Stimulated activated CD4-positive, alpha-beta T cell treated with anti-CD3 and anti-CD28 coated beads, TNF-alpha, amount 100 ng/mL, for 1 hour (primary cell): Measurements from ENCODE around the gene CEP250.
"Not testable (repeated sequence)": the region's sequence is repeated elsewhere in the genome, so short reads cannot be mapped to it uniquely, and the experiment has no call there.

Experiments used
- DNase-seq, 3 donors: peaks; one replicate each; pipeline ENCODE4 v3.0.0-alpha.2; 2020; ENCODE audit warnings: low read depth in 3 of 3, low spot score in 1 of 3

CEP250 gene

DNA sequence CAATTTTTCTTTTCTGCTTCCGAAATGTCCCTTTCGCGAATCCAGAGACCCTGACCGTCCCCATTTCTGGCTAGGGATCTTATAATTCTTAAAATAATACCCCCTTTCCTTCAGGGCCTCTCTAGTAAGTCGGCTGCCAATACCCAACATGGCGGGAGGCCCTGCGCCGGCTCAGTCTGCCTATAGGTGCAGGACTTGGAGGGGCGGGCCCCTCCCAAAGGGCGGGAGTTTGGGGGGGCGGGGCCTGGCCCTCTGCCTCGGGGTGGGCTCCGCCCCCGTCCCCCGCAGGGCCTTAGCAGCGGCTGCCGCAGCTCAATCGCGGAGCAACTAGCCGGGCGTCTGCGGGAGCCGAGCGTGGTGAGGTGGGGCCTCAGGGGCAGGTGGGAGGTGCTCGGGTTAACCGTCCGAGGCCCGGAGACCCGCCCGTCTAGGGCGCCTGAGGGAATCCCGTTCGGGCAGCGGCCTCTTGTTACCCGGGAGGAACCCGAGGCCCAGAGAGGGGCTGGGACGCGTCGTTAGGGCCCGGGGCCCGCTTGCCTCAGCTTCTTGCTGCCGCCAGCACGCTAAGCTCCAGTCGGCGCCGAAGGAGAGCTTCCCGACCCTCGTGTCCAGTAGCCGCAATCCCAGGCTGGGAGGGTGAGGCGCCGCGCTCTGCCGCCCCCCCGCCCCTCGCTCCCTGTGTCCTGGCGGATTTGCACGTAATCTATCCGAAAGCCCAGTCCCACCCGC lies at the start of gene CEP250:
Gene CEP250, plus strand, starts transcription at position 718 of the 729 bp plus-strand sequence. CDS start 6,770 bp downstream, outside the sequence.
- peak; percentile 88 to 93 (median 88) for DNase-seq

GRCh38 chr20:35405775-35406174 lies 49.6 kb upstream of the CEP250 start:
- no peak for DNase-seq

- DNase-seq = no peak
Observed at GRCh38 chr20:35408270-35408669, 47.1 kb upstream of the CEP250 start.

DNA sequence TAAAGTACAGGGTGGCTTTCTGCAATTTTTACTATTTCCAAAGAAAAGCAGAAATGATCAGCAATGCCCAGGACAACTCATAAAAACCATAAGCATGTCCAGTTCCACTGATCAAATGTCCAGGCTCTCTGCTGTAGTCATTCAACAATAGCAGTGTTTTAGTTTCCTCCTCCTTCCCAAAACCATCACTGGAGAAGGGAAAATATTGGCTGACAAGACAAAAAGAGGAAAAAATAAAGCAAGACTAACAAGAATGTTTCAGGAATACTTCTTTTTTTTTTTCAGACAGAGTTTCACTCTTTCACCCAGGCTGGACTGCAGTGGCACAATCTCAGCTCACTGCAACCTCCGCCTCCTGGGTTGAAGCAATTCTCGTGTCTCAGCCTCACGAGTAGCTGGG lies 45.9 kb upstream of the CEP250 start:
- no peak for DNase-seq

DNA sequence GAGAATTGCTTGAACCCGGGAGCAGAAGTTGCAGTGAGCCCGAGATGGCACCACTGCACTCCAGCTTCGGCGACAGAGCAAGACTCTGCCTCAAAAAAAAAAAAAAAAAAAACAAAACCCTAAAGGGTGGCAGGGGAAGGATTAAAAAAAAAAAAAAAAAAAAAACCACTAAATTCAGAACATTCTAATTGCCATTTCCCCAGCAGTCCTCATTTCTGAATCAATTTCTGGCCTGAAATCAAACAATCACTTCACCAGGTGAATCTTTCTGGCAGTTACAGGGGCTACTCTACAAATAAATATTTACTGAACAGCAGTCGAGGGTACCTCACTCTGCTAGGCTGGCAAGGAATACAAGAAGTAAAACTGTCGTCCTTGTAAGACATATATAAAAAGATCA lies 44.8 kb upstream of the CEP250 start:
- no peak for DNase-seq

DNA sequence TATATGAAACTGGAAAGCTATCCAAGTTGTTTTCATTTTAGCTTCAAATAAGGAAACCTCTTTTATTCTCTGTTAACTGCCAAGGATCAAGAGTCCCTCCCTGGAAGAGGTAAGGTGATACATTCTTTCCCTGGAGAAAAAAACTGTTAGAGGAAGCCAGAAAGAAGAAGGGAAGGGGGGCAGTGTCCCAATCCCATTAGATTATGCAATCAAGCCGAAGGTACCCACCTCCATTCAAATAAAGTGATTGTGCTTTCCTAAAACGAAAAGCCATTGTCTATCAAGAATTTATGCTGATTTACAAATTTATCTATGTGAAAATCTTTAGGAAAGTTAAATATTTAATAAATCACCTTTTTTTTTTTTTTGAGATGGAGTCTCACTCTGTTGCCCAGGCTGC lies 34.1 kb upstream of the CEP250 start:
- no peak for DNase-seq

GRCh38 chr20:35431621-35432429 lies 23.6 kb upstream of the CEP250 start:
- DNase-seq = no peak

DNA sequence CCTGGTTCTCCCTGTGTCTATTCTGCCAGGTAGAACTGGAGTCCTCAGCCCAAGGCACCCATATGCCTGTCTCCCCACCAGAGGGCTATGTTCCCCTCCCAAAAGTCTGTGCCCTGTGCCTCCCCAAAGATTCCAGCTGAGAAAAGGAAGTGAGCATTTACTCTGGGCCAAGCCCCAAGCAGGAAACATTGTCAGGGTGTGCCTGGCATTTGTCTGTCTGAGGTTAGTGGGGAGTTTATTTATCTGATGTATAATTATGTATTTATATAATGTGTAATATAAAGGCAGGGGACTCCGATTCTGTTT lies 23.0 kb upstream of the CEP250 start:
- no peak for DNase-seq

GRCh38 chr20:35433337-35433736 lies 22.1 kb upstream of the CEP250 start:
- no peak for DNase-seq

GRCh38 chr20:35434085-35435005 lies 21.1 kb upstream of the CEP250 start:
- no peak for DNase-seq

- no peak for DNase-seq
Observed at GRCh38 chr20:35436177-35436573, 19.2 kb upstream of the CEP250 start.

DNA sequence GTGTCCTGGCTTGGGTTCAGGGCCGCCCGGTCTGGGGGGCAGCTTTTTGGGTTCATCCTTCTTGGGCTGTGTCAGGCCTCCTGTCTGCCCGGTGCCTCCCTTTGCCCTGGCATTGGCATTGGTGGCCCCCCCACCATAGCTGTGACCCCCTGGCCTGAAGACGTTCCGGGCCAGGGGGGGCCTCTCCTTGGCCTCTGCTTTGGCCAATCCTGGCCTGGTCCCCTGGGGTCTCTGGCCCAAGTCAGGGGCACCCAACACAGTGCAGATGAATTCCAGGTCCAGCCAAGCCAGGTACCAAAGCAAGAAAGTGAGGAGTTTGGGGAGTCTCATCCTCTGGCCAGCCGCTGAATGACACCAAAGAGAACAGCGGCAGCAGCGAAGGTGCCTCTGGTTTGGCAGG lies 17.8 kb upstream of the CEP250 start:
- DNase-seq = no peak

DNA sequence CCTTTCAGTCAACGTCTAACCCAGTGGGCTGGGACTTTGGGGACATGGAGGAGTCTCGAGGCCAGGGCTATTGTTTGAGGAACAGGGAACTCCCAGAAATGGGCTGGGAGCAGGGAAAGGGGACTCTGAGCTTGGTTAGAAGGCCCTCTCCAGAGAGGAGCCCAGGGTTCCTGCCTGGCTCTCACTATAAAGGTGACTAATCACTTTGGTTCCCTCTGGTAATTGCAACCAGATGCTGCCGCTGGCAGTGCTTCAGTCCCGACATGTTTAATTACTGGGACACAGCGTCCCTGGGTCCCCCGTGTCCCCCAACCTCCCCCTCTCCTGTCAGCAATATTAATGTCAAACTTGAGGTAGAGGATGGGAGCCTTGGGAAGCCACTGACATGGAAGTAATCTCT lies 12.4 kb upstream of the CEP250 start:
- DNase-seq = no peak

- no peak for DNase-seq
Observed at GRCh38 chr20:35444226-35444625, 11.2 kb upstream of the CEP250 start.

DNA sequence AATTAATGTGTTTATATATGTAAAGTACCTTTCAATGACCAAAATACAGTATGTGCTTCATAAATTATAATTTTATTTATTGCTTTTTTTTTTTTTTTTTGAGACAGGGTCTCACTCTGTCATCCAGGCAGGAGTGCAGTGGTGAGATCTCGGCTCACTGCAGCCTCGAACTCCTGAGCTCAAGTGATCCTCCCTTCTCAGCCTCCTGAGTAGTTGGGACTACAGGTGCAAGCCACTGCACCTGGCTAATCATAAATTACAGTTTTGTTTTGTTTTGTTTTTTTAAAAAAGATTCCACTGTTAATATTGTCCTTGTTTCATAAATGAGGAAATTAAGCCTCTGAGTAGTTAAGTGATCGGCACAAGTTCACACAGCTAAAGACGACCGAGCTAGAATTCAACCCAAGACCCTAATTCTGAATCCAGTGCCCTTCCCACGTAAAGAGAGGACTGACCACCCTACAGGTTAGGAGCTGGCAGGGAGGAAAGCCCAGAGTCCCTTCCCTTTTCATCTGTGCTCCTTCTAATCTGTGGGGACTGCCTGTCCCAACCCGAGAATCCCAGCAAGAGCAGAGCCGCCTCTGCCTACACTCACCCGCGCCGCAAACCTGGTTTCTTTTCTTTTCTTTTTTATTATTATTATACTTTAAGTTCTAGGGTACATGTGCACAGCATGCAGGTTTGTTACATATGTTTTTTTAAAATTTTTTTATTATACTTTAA lies 8.9 kb upstream of the CEP250 start:
- no peak for DNase-seq

DNA sequence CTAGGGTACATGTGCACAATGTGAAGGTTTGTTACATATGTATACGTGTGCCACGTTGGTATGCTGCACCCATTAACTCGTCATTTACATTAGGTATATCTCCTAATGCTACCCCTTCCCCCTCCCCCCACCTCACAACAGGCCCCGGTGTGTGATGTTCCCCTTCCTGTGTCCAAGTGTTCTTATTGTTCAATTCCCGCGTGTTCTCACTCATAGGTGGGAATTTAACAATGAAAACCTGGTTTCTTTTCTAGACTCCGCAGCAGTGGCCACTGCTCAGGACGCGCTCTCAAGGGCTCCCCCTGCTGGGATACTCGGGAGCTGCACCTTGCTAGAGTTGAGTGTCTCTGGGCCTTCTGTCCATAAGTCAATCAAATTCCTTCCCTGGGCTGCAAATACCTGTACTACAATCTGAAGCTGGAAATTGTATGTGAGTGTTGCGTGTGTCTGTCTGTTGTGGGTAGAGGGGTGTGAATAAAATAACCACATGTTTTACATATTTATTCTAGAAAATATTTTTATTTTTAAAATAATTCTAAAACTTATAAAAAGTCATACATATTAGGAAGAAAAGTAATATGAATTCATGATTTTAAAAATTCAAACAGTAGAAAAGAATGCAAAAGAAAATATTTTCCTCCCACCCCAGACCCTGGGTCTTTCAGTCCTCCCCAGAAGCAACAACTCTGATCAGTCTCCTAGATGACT lies 8.2 kb upstream of the CEP250 start:
- DNase-seq = peak; percentile 53 to 94 (median 72)

DNA sequence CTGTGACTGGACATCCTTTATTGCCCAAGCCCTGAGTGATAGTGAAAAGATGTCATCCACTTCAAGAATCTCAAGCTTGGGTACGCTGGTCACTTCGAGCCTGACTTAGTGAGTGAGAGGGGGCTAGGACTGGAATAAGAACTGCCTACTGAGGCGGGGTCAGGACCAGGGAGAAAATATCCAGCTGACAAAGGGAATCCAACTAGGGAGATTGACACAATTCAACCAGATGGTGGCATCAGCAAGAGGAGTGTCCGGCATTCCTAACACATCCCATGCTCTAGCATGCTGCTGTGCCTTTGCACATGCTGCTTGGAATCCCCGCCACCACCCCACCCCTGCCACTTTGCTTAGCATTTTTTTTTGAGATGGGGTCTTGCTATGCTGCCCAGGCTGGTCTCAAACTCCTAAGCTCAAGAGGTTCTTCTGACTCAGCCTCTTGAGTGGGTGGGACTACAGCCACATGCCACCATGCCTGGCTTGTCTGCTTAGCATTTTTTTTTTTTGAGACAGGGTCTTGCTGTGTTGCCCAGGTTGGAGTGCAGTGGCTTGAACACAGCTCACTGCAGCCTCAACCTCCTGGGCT lies 6.5 kb upstream of the CEP250 start:
- no peak for DNase-seq

DNA sequence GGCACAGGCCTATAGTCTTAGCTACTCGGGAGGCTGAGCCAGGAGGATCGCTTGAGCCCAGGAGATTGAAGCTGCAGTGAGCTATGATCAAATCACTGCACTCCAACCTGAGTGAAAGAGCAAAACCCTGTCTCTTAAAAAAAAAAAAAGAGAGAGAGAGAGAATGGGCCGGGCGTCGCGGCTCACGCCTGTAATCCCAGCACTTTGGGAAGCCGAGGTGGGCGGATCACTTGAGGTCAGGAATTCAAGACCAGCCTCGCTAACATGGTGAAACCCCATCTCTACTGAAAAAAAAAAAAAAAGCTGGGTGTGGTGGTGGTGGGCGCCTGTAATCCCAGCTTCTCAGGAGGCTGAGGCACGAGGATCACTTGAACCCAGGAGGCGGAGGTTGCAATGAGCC lies 5.5 kb upstream of the CEP250 start:
- DNase-seq = not testable (repeated sequence)

DNA sequence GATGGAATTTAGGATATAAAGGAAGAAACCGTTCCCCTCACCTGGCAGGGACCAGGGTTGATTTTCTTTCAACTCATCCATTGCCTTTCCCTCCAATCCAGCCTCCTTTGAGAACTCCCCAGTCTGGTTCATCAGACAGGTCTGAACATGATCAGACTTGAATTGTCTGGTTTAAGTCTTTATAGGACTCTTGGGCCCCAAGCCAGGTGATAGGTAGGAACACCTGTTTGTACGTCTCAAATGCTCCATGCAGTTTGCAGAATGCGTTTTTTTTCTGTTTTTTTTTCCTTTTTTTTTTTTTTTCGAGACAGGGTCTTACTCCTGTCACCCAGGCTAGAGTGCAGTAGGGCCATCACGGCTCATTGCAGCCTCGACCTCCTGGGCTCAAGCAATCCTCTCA lies 4.1 kb upstream of the CEP250 start:
- no peak for DNase-seq

DNA sequence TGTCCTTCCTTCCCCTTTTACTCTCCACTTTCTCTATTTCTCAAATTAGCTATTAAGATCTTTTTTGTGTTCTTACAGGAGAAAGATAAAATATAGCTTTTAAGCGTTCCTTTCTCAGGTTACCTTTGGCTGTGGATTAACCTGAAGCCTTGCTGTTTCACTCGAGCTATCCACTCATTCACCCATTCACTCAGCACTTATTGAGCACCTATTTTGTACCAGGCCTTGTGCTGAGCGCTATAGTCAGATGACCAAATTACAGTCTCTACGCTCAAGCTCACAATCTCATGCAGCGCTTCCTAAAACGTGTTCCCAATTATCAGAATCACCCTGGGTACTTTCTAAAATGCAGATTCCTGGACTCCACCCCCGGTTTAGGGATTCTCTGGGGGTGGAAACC lies 1.8 kb upstream of the CEP250 start:
- DNase-seq = no peak
